WTC11 (cell line): ENCODE results near the gene RABEP2. TPM values are rescaled to one million over a fixed set of nuclear protein-coding genes. Genes with fewer than 3 reads are reported as not detected.

Experiments used
- ATAC-seq: fragments of 200-7000 bp; cut with Tn5 transposase; 2 replicates; pipeline ENCODE4 v1.10.0; 2021; ENCODE audit warnings: mild to moderate bottlenecking, moderate library complexity
- CTCF ChIA-PET: fragments of 300-600 bp; sonication (Branson Sonifier 250); formaldehyde crosslinking; loops from one replicate; lab custom pipeline; 2021; ENCODE audit warnings: antibody characterized with exemption; lab: Charles Lee
- POLR2A ChIA-PET: fragments of 350-600 bp; sonication (Branson Sonifier 250); formaldehyde crosslinking; loops from one replicate; lab custom pipeline; 2021; ENCODE audit warnings: antibody characterized with exemption; lab: Charles Lee
- DNase-seq: peaks from one replicate; pipeline ENCODE4 v3.0.0; 2021; ENCODE audit warnings: low spot score
- H3K27ac Mint-ChIP-seq: 2 replicates; pipeline ENCODE4 v1.8.0; 2021; ENCODE audit warnings: mixed read lengths
- H3K27me3 Mint-ChIP-seq: 2 replicates; pipeline ENCODE4 v1.8.0; 2021; ENCODE audit warnings: low read depth, mild to moderate bottlenecking, moderate library complexity, mixed read lengths
- H3K36me3 Mint-ChIP-seq: 2 replicates; pipeline ENCODE4 v1.8.0; 2021; ENCODE audit warnings: mixed read lengths
- H3K4me1 Mint-ChIP-seq: 2 replicates; pipeline ENCODE4 v1.8.0; 2022; ENCODE audit warnings: mixed read lengths
- H3K4me3 Mint-ChIP-seq: 2 replicates; pipeline ENCODE4 v1.8.0; 2021; ENCODE audit warnings: mild to moderate bottlenecking, moderate library complexity, mixed read lengths
- H3K9me3 Mint-ChIP-seq: 2 replicates; pipeline ENCODE4 v1.8.0; 2021; ENCODE audit warnings: mixed read lengths
- ATF2 ChIP-seq: sonication (generic); formaldehyde crosslinking; IDR thresholded peaks from 2 replicates; pipeline ENCODE4 v1.8.1; 2022; ENCODE audit warnings: low read depth, missing genetic modification reagents, borderline replicate concordance
- ATF3 ChIP-seq: sonication (generic); formaldehyde crosslinking; conservative IDR thresholded peaks from 2 replicates; pipeline ENCODE4 v1.8.1; 2022; ENCODE audit warnings: mild to moderate bottlenecking, missing genetic modification reagents
- CREB1 ChIP-seq: sonication (generic); formaldehyde crosslinking; IDR thresholded peaks from 2 replicates; pipeline ENCODE4 v1.8.0; 2023; ENCODE audit warnings: mild to moderate bottlenecking, missing genetic modification reagents
- E2F4 ChIP-seq: sonication (generic); formaldehyde crosslinking; IDR thresholded peaks from 2 replicates; pipeline ENCODE4 v1.8.1; 2022; ENCODE audit warnings: low read depth, mild to moderate bottlenecking, moderate library complexity, missing genetic modification reagents, borderline replicate concordance
- ESRRA ChIP-seq: sonication (generic); formaldehyde crosslinking; IDR thresholded peaks from 2 replicates; pipeline ENCODE4 v1.8.1; 2022; ENCODE audit warnings: mild to moderate bottlenecking, missing genetic modification reagents, borderline replicate concordance
- IRF1 ChIP-seq: sonication (generic); formaldehyde crosslinking; IDR thresholded peaks from 2 replicates; pipeline ENCODE4 v1.8.0; 2023; ENCODE audit warnings: missing genetic modification reagents
- NR1H2 ChIP-seq: sonication (generic); formaldehyde crosslinking; IDR thresholded peaks from 2 replicates; pipeline ENCODE4 v1.9.0; 2021; ENCODE audit warnings: mild to moderate bottlenecking, moderate library complexity, missing genetic modification reagents
- OVOL2 ChIP-seq: fragments of 250-450 bp; sonication (Bioruptor Pico); IDR thresholded peaks from 2 replicates; pipeline ENCODE4 v1.9.0; 2021; ENCODE audit warnings: mild to moderate bottlenecking, borderline replicate concordance
- PRDM15 ChIP-seq: sonication (generic); formaldehyde crosslinking; IDR thresholded peaks from 2 replicates; pipeline ENCODE4 v1.8.0; 2022; ENCODE audit warnings: missing genetic modification reagents
- RELA ChIP-seq: sonication (generic); formaldehyde crosslinking; IDR thresholded peaks from 2 replicates; pipeline ENCODE4 v1.8.1; 2022; ENCODE audit warnings: missing genetic modification reagents, mild to moderate bottlenecking, borderline replicate concordance
- STAT6 ChIP-seq: sonication (generic); formaldehyde crosslinking; conservative IDR thresholded peaks from 2 replicates; pipeline ENCODE4 v1.8.1; 2023; ENCODE audit warnings: mild to moderate bottlenecking, low read depth, missing genetic modification reagents, moderate library complexity
- ZNF138 ChIP-seq: sonication (generic); formaldehyde crosslinking; conservative IDR thresholded peaks from 2 replicates; pipeline ENCODE4 v1.8.1; 2022; ENCODE audit warnings: mild to moderate bottlenecking, moderate library complexity, missing genetic modification reagents
- ZNF281 ChIP-seq: sonication (generic); formaldehyde crosslinking; IDR thresholded peaks from 2 replicates; pipeline ENCODE4 v1.8.0; 2023; ENCODE audit warnings: mild to moderate bottlenecking, missing genetic modification reagents
- ZNF532 ChIP-seq: fragments of 250-450 bp; sonication (Bioruptor Pico); IDR thresholded peaks from 2 replicates; pipeline ENCODE4 v1.9.0; 2021; ENCODE audit warnings: mild to moderate bottlenecking, borderline replicate concordance
- total RNA-seq: library from RNA; stranded (reverse); gene quantifications from 3 replicates; pipeline ENCODE4 v1.2.3, GENCODE V29; 2021

The RABEP2 gene
- total RNA-seq, 1 experiment from 2014 or later: 24.0 TPM

- TF ChIP-seq STAT6 (no peak), RELA (CRISPR knock-in tag) (no peak), OVOL2 (CRISPR knock-in tag) (no peak), IRF1 (CRISPR knock-in tag) (no peak), ATF3 (CRISPR knock-in tag) (no peak)
- TF ChIP-seq, all 79 proteins: peak for 0
Measured at GRCh38 chr16:28933171-28933570, 8.1 kb upstream of the RABEP2 start (continued).

- H3K4me1 Mint-ChIP-seq: peaks cover 8% of the 10 kb centered on the region
- no peak overlapping the region for H3K4me3 Mint-ChIP-seq
- peak overlapping the region; percentile 76; the same call in 1 of the 2 replicates for H3K27ac Mint-ChIP-seq
- ChIA-PET CTCF (interaction anchor here (0.6 to 1.7 kb wide), 4 partner anchors 8 to 21 kb away, joined by 3 to 10 read pairs (median 4); partner anchors contain the start of gene RABEP2), POLR2A (interaction anchor here (0.5 kb wide), 1 partner anchor 9 kb away, joined by 4 read pairs; no protein-coding TSS in a partner anchor)
- H3K9me3 Mint-ChIP-seq: no peaks in the 10 kb centered on the region
- DNase-seq: no peak
- H3K36me3 Mint-ChIP-seq: no peaks in the 10 kb centered on the region
- peaks cover 14% of the 10 kb centered on the region for H3K27me3 Mint-ChIP-seq
- no peak for ATAC-seq
- TF ChIP-seq E2F4 (CRISPR knock-in tag): no peak
- TF ChIP-seq ESRRA (CRISPR knock-in tag): no peak
- no peak for TF ChIP-seq NR1H2
- no peak for TF ChIP-seq CREB1
- no peak for TF ChIP-seq ZNF281 (CRISPR knock-in tag)
- no peak for TF ChIP-seq ZNF138
- TF ChIP-seq PRDM15 (CRISPR knock-in tag): no peak
- TF ChIP-seq ATF2: no peak
- no peak for TF ChIP-seq ZNF532 (CRISPR knock-in tag)
Measured at GRCh38 chr16:28932339-28933141, 7.5 kb upstream of the RABEP2 start.
